HCT116 (cell line): Measurements from ENCODE around the gene TRIM65. TPM values are rescaled to one million over a fixed set of nuclear protein-coding genes. Genes with fewer than 3 reads are reported as not detected.

ENCODE experiments used
- ATAC-seq: fragments of 200-7000 bp; cut with Tn5 transposase; 2 replicates; pipeline ENCODE4 v1.9.1; 2020; ENCODE audit warnings: mild to moderate bottlenecking, moderate library complexity
- BruUV-seq: library from RNA; stranded (reverse); fragments of 400-500 nt; replicated peaks from 2 replicates; lab custom pipeline; 2021; lab: Mats Ljungman, UMichigan
- CTCF ChIA-PET: fragments of 300-600 bp; sonication (Branson Sonifier 250); formaldehyde crosslinking; loops from one replicate; lab custom pipeline; 2021; ENCODE audit warnings: antibody characterized with exemption; lab: Charles Lee
- POLR2A ChIA-PET: fragments of 300-600, 350-600 bp; sonication (Branson Sonifier 250); formaldehyde crosslinking; loops from one replicate; lab custom pipeline; 2021; ENCODE audit warnings: antibody characterized with exemption; lab: Charles Lee
- RAD21 ChIA-PET, 2 experiments: fragments of 300-600 bp; sonication (Branson Sonifier 250); formaldehyde crosslinking; loops; one replicate each; lab custom pipeline; 2023; ENCODE audit warnings: low total read pairs in 2 of 2; ENCODE audit not compliant: uncharacterized antibody in 2 of 2, unreplicated experiment in 2 of 2, low non-redundant PET in 1 of 2; lab: Charles Lee
- DNase-seq: peaks from one replicate; pipeline ENCODE4 v3.0.0-alpha.2; 2010; ENCODE audit warnings: low read depth, low spot score
- H2AFZ ChIP-seq: fragments of 200-600 bp; shearing (Covaris generic), sonication (generic); 2 replicates; pipeline ENCODE4 v1.6.1; 2017; ENCODE audit warnings: low read depth, mixed run types, mixed read lengths, antibody characterized with exemption, low read length; ENCODE audit not compliant: poor library complexity, severe bottlenecking
- H3K27ac ChIP-seq: 2 replicates; pipeline ENCODE4 v1.5.1; 2012; ENCODE audit warnings: low read depth, low read length
- H3K27me3 ChIP-seq: fragments of 200-600 bp; sonication (generic); 2 replicates; pipeline ENCODE4 v1.6.1; 2016; ENCODE audit warnings: mixed run types, low read length, mixed read lengths; ENCODE audit not compliant: insufficient read depth
- H3K36me3 ChIP-seq, 2 experiments: fragments of 200-500 bp in 1 of 2; fragments of 200-600 bp in 1 of 2; sonication (Bioruptor generic) in 1 of 2; sonication (generic) in 1 of 2; 2 replicates each; pipeline versions ENCODE4 v1.5.1 to v1.6.1; 2014 to 2016; ENCODE audit warnings: low read length in 2 of 2, inconsistent platforms in 1 of 2, mixed read lengths in 1 of 2, mixed run types in 1 of 2; ENCODE audit not compliant: insufficient read depth in 2 of 2, control insufficient read depth in 1 of 2
- H3K4me1 ChIP-seq, 2 experiments: fragments of 200-600 bp in 1 of 2; sonication (generic) in 1 of 2; 2 replicates each; pipeline versions ENCODE4 v1.5.1 to v1.6.1; 2012 to 2017; ENCODE audit warnings: low read length in 2 of 2, inconsistent platforms in 1 of 2, mild to moderate bottlenecking in 1 of 2, mixed read lengths in 1 of 2, mixed run types in 1 of 2, moderate library complexity in 1 of 2; ENCODE audit not compliant: insufficient read depth in 2 of 2, control insufficient read depth in 1 of 2
- H3K4me2 ChIP-seq: fragments of 200-600 bp; sonication (generic); 2 replicates; pipeline ENCODE4 v1.6.1; 2017; ENCODE audit warnings: mixed run types, low read length, mixed read lengths
- H3K4me3 ChIP-seq, 2 experiments: fragments of 200-600 bp in 1 of 2; sonication (generic) in 1 of 2; replicated peaks in 1 of 2; 2 replicates each; pipeline ENCODE4 v1.5.1; 2011 to 2016; ENCODE audit warnings: low read length in 2 of 2, control low read depth in 1 of 2, low read depth in 1 of 2, mild to moderate bottlenecking in 1 of 2, mixed read lengths in 1 of 2, mixed run types in 1 of 2
- H3K79me2 ChIP-seq: fragments of 200-600 bp; sonication (generic); 2 replicates; pipeline ENCODE4 v1.6.1; 2017; ENCODE audit warnings: mild to moderate bottlenecking, mixed run types, low read length, moderate library complexity, mixed read lengths; ENCODE audit not compliant: insufficient read depth
- H3K9ac ChIP-seq: fragments of 200-600 bp; sonication (generic); 2 replicates; pipeline ENCODE4 v1.6.1; 2016; ENCODE audit warnings: low read length, mixed read lengths
- H3K9me2 ChIP-seq: fragments of 200-600 bp; sonication (generic), shearing (Covaris generic); 2 replicates; pipeline ENCODE4 v1.6.1; 2017; ENCODE audit warnings: mixed run types, mild to moderate bottlenecking, moderate library complexity; ENCODE audit not compliant: insufficient read depth
- H3K9me3 ChIP-seq, 2 experiments: fragments of 200-500 bp in 1 of 2; fragments of 200-600 bp in 1 of 2; sonication (Bioruptor generic) in 1 of 2; sonication (generic) in 1 of 2; 2 replicates each; pipeline ENCODE4 v1.6.1; 2014 to 2017; ENCODE audit warnings: low read length in 2 of 2, mixed read lengths in 2 of 2, inconsistent platforms in 1 of 2, low read depth in 1 of 2, mild to moderate bottlenecking in 1 of 2, mixed run types in 1 of 2, moderate library complexity in 1 of 2; ENCODE audit not compliant: control insufficient read depth in 1 of 2, insufficient read depth in 1 of 2
- H4K20me1 ChIP-seq: fragments of 200-600 bp; sonication (generic), shearing (Covaris generic); 2 replicates; pipeline ENCODE4 v1.6.1; 2017; ENCODE audit warnings: mixed run types, mild to moderate bottlenecking, moderate library complexity; ENCODE audit not compliant: insufficient read depth
- CTCF ChIP-seq, 3 experiments: fragments of 200-600 bp in 1 of 3; sonication (generic) in 1 of 3; IDR thresholded peaks in 2 of 3; conservative IDR thresholded peaks in 1 of 3; 2 replicates each; pipeline ENCODE4 v1.5.1; 2012 to 2017; ENCODE audit warnings: low read depth in 2 of 3, low read length in 2 of 3, antibody characterized with exemption in 1 of 3, borderline replicate concordance in 1 of 3, control low read depth in 1 of 3, mild to moderate bottlenecking in 1 of 3, mixed read lengths in 1 of 3, mixed run types in 1 of 3, moderate library complexity in 1 of 3; ENCODE audit not compliant: insufficient read depth in 1 of 3
- FOSL1 ChIP-seq: IDR thresholded peaks from 2 replicates; pipeline ENCODE4 v1.6.1; 2012; ENCODE audit warnings: low read depth
- RAD21 ChIP-seq: IDR thresholded peaks from 2 replicates; pipeline ENCODE4 v1.6.1; 2012; ENCODE audit warnings: low read depth, mild to moderate bottlenecking
- intact Hi-C: fragments of 100-400 bp; cut with micrococcal nuclease; formaldehyde crosslinking; loops from 2 replicates; pipeline ENCODE4 v1.10.0; 2022
- total RNA-seq: library from RNA; stranded (reverse); gene quantifications from one replicate; pipeline ENCODE4 v1.2.1, GENCODE V29; 2021; ENCODE audit not compliant: unreplicated experiment

TRIM65 gene
- total RNA-seq, 1 experiment from 2014 or later = 53.0 TPM

GRCh38 chr17:75927286-75927922 is 30.7 kb upstream of the TRIM65 start:
- ChIA-PET POLR2A (interaction anchor here (1.2 to 2.2 kb wide), 2 partner anchors 14 to 22 kb away, joined by 4 to 6 read pairs; partner anchors contain the start of gene FBF1), RAD21 (interaction anchor here in 1 of 2 experiments (1.0 kb wide), 1 partner anchor 155 kb away, joined by 3 read pairs; no protein-coding TSS in a partner anchor)

More at GRCh38 chr17:75927286-75927922, 30.7 kb upstream of the TRIM65 start:
- BruUV-seq = TSS peak; percentile 37
- Histone ChIP-seq H3K27me3 (no peaks in the 10 kb centered on the region), H3K9me2 (no peaks in the 10 kb centered on the region), H3K9ac (no peak overlapping the region), H3K79me2 (no peaks in the 10 kb centered on the region), H3K27ac (no peak overlapping the region), H3K4me1 (peaks cover 0 to 8% of the 10 kb centered on the region in 2 experiments; a peak in 2 of 4 replicates), H3K4me3 (no peak overlapping the region), H2AFZ (no peak overlapping the region), H4K20me1 (no peaks in the 10 kb centered on the region), H3K9me3 (no peaks in the 10 kb centered on the region), H3K36me3 (no peaks in the 10 kb centered on the region), H3K4me2 (no peak overlapping the region)
- peak; percentile 46 for DNase-seq
- ATAC-seq = peak; percentile 94
- TF ChIP-seq CTCF (IDR thresholded peaks at IDR 0.05 in 2 of 3, conservative IDR thresholded peaks at IDR 0.05 in 1 of 3; ENCODE audit: borderline replicate concordance in 1 of 3, insufficient read depth in 1 of 3, low read depth in 2 of 3, low read length in 2 of 3) (peak; percentile 48 to 60 (median 50)), FOSL1 (no peak), RAD21 (peak; percentile 52; the same call in 1 of the 2 replicates)
- intact Hi-C loops = loop anchor here (1.0 kb wide), 1 partner anchor 22 kb away; no protein-coding TSS in a partner anchor
- CTCF ChIA-PET = interaction anchor here (0.6 to 2.2 kb wide), 11 partner anchors 10 to 162 kb away, joined by 3 to 18 read pairs (median 4); partner anchors contain the start of genes FBF1 and MRPL38
